H1 (cell line): ENCODE results near the gene MGARP. TPM values are rescaled to one million over a fixed set of nuclear protein-coding genes. Genes with fewer than 3 reads are reported as not detected.

ENCODE experiments used
- CTCF ChIA-PET: fragments of 300-600 bp; sonication (Branson Sonifier 250); formaldehyde crosslinking; loops from one replicate; lab custom pipeline; 2021; ENCODE audit not compliant: partially characterized antibody; lab: Charles Lee
- POLR2A ChIA-PET: fragments of 300-600 bp; sonication (Branson Sonifier 250); formaldehyde crosslinking; loops from one replicate; lab custom pipeline; 2021; ENCODE audit warnings: inconsistent platforms; ENCODE audit not compliant: partially characterized antibody; lab: Charles Lee
- DNase-seq, 2 experiments: peaks; one replicate each; pipeline versions ENCODE4 v3.0.0 to v3.0.0-alpha.2; 2010 to 2022; ENCODE audit warnings: low spot score in 2 of 2, low read depth in 1 of 2, mixed read lengths in 1 of 2
- FAIRE-seq: peaks from 2 replicates; lab custom pipeline; 2011; peaks lifted over from hg19 to GRCh38; lab: Jason Lieb, UNC
- H2AFZ ChIP-seq: 2 replicates; pipeline ENCODE4 v1.8.1; 2012; ENCODE audit warnings: low read length, inconsistent platforms
- H2AK5ac ChIP-seq: 2 replicates; pipeline ENCODE4 v1.6.1; 2013; ENCODE audit warnings: low read depth, low read length
- H2BK120ac ChIP-seq: replicated peaks from 2 replicates; pipeline ENCODE3; 2013; ENCODE audit warnings: low read depth, low read length, inconsistent platforms
- H2BK12ac ChIP-seq: 2 replicates; pipeline ENCODE4 v1.6.1; 2013; ENCODE audit warnings: low read depth, low read length
- H2BK15ac ChIP-seq: 2 replicates; pipeline ENCODE4 v1.6.1; 2013; ENCODE audit warnings: low read length
- H2BK20ac ChIP-seq: 2 replicates; pipeline ENCODE4 v1.6.1; 2013; ENCODE audit warnings: low read length
- H2BK5ac ChIP-seq: 2 replicates; pipeline ENCODE4 v1.6.1; 2013; ENCODE audit warnings: low read depth, low read length
- H3K14ac ChIP-seq: 2 replicates; pipeline ENCODE4 v1.6.1; 2013; ENCODE audit warnings: inconsistent platforms; ENCODE audit not compliant: insufficient read length
- H3K18ac ChIP-seq: 2 replicates; pipeline ENCODE4 v1.6.1; 2013; ENCODE audit warnings: low read length; ENCODE audit errors: extremely low read depth
- H3K23ac ChIP-seq: 2 replicates; pipeline ENCODE4 v1.6.1; 2013; ENCODE audit warnings: inconsistent platforms; ENCODE audit not compliant: insufficient read length
- H3K23me2 ChIP-seq: 2 replicates; pipeline ENCODE4 v1.6.1; 2013; ENCODE audit warnings: low read depth, low read length
- H3K27ac ChIP-seq: 2 replicates; pipeline ENCODE4 v1.6.1; 2011; ENCODE audit warnings: low read depth, low read length, inconsistent platforms
- H3K27me3 ChIP-seq, 4 experiments: replicated peaks in 1 of 4; 1 replicate in 1 of 4; 2 replicates in 3 of 4; pipeline versions ENCODE4 v1.6.1 to v1.8.1; 2011 to 2013; ENCODE audit warnings: low read length in 3 of 4, mild to moderate bottlenecking in 3 of 4, inconsistent platforms in 2 of 4, mixed read lengths in 2 of 4, moderate library complexity in 1 of 4; ENCODE audit not compliant: control insufficient read depth in 3 of 4, insufficient read depth in 3 of 4; ENCODE audit errors: extremely low read depth in 1 of 4
- H3K36me3 ChIP-seq, 4 experiments: 2 replicates each; pipeline versions ENCODE4 v1.6.1 to v1.8.1; 2011 to 2013; ENCODE audit warnings: mild to moderate bottlenecking in 4 of 4, low read length in 3 of 4, moderate library complexity in 2 of 4, control low read depth in 1 of 4, inconsistent platforms in 1 of 4; ENCODE audit not compliant: insufficient read depth in 4 of 4, control insufficient read depth in 2 of 4
- H3K4ac ChIP-seq: replicated peaks from 2 replicates; pipeline ENCODE3; 2013; ENCODE audit warnings: low read length, low read depth, mixed read lengths, inconsistent platforms; ENCODE audit not compliant: insufficient read length
- H3K4me1 ChIP-seq, 4 experiments: replicated peaks in 1 of 4; 1 replicate in 1 of 4; 2 replicates in 3 of 4; pipeline versions ENCODE4 v1.6.1 to v1.8.1; 2011 to 2013; ENCODE audit warnings: low read length in 3 of 4, inconsistent platforms in 2 of 4, mixed read lengths in 1 of 4; ENCODE audit not compliant: insufficient read depth in 4 of 4, control insufficient read depth in 3 of 4
- H3K4me2 ChIP-seq, 2 experiments: 2 replicates each; pipeline versions ENCODE4 v1.6.1 to v1.8.1; 2011 to 2013; ENCODE audit warnings: low read depth in 2 of 2, low read length in 2 of 2, control low read depth in 1 of 2, inconsistent platforms in 1 of 2, mild to moderate bottlenecking in 1 of 2; ENCODE audit not compliant: insufficient read depth in 1 of 2
- H3K4me3 ChIP-seq, 4 experiments: fragments of 200-600, 300-600 bp in 1 of 4; sonication (generic), shearing (Covaris generic), sonication (Bioruptor Twin) in 1 of 4; 2 replicates each; pipeline versions ENCODE4 v1.5.1 to v1.8.1; 2011 to 2016; ENCODE audit warnings: low read length in 4 of 4, low read depth in 3 of 4, control low read depth in 2 of 4, inconsistent platforms in 2 of 4, mild to moderate bottlenecking in 2 of 4, mixed read lengths in 1 of 4, moderate library complexity in 1 of 4; ENCODE audit not compliant: insufficient read depth in 2 of 4; ENCODE audit errors: extremely low read depth in 1 of 4
- H3K56ac ChIP-seq: replicated peaks from 2 replicates; pipeline ENCODE3; 2013; ENCODE audit warnings: low read depth, mild to moderate bottlenecking, mixed read lengths, low read length, inconsistent platforms; ENCODE audit not compliant: insufficient read length
- H3K79me1 ChIP-seq: 2 replicates; pipeline ENCODE4 v1.6.1; 2013; ENCODE audit warnings: low read depth, low read length, control low read depth
- H3K79me2 ChIP-seq, 2 experiments: 2 replicates each; pipeline versions ENCODE4 v1.6.1 to v1.8.1; 2012 to 2013; ENCODE audit warnings: low read length in 2 of 2, mild to moderate bottlenecking in 2 of 2, inconsistent platforms in 1 of 2; ENCODE audit not compliant: insufficient read depth in 2 of 2, control insufficient read depth in 1 of 2
- H3K9ac ChIP-seq, 4 experiments: replicated peaks in 1 of 4; 1 replicate in 1 of 4; 2 replicates in 3 of 4; pipeline versions ENCODE4 v1.6.1 to v1.8.1; 2011 to 2013; ENCODE audit warnings: low read depth in 3 of 4, low read length in 3 of 4, control low read depth in 2 of 4, mild to moderate bottlenecking in 2 of 4, moderate library complexity in 2 of 4, inconsistent platforms in 1 of 4; ENCODE audit errors: extremely low read depth in 1 of 4
- H3K9me3 ChIP-seq, 2 experiments: 2 replicates each; pipeline versions ENCODE4 v1.6.1 to v1.8.1; 2012 to 2013; ENCODE audit warnings: mild to moderate bottlenecking in 2 of 2, moderate library complexity in 2 of 2, control low read depth in 1 of 2, inconsistent platforms in 1 of 2, low read depth in 1 of 2, low read length in 1 of 2, mixed read lengths in 1 of 2; ENCODE audit not compliant: insufficient read depth in 2 of 2
- H4K20me1 ChIP-seq, 2 experiments: replicated peaks in 1 of 2; 2 replicates each; pipeline versions ENCODE3 to v1.8.1; 2011 to 2013; ENCODE audit warnings: inconsistent platforms in 2 of 2, low read length in 2 of 2, mild to moderate bottlenecking in 1 of 2; ENCODE audit not compliant: insufficient read depth in 2 of 2, control insufficient read depth in 1 of 2
- H4K5ac ChIP-seq: 2 replicates; pipeline ENCODE4 v1.6.1; 2013; ENCODE audit warnings: low read length, low read depth, mixed read lengths, inconsistent platforms; ENCODE audit not compliant: insufficient read length
- H4K8ac ChIP-seq: 2 replicates; pipeline ENCODE4 v1.8.0; 2013; ENCODE audit warnings: mild to moderate bottlenecking, moderate library complexity, low read length, inconsistent platforms; ENCODE audit not compliant: insufficient read depth; ENCODE audit errors: extremely low read depth
- H4K91ac ChIP-seq: replicated peaks from 2 replicates; pipeline ENCODE3; 2013; ENCODE audit warnings: low read length, mixed read lengths, inconsistent platforms; ENCODE audit not compliant: insufficient read length
- BACH1 ChIP-seq: IDR thresholded peaks from 2 replicates; pipeline ENCODE4 v1.6.1; 2012; ENCODE audit warnings: low read length, improper control_type of control experiment
- CBX5 ChIP-seq: fragments of 300-800, 300-1000 bp; sonication (generic); IDR thresholded peaks from 2 replicates; pipeline ENCODE4 v1.7.1; 2016; ENCODE audit warnings: antibody characterized with exemption, low read length, low read depth
- CHD1 ChIP-seq: IDR thresholded peaks from 2 replicates; pipeline ENCODE4 v1.6.1; 2012; ENCODE audit warnings: low read depth, low read length, improper control_type of control experiment
- CHD2 ChIP-seq: IDR thresholded peaks from 2 replicates; pipeline ENCODE4 v1.6.1; 2012; ENCODE audit warnings: low read length, improper control_type of control experiment
- POLR2A ChIP-seq, 2 experiments: IDR thresholded peaks; 1 replicate in 1 of 2; 2 replicates in 1 of 2; pipeline ENCODE4 v1.6.1; 2011; ENCODE audit warnings: low read depth in 2 of 2, low read length in 2 of 2, mild to moderate bottlenecking in 2 of 2; ENCODE audit errors: control extremely low read depth in 1 of 2
- POLR2AphosphoS5 ChIP-seq: IDR thresholded peaks from 2 replicates; pipeline ENCODE4 v1.6.1; 2011; ENCODE audit warnings: low read depth, low read length
- SAP30 ChIP-seq: fragments of 300-600 bp; sonication (generic); IDR thresholded peaks from 2 replicates; pipeline ENCODE4 v1.7.1; 2012; ENCODE audit warnings: low read length, moderate library complexity, mild to moderate bottlenecking, inconsistent platforms; ENCODE audit not compliant: insufficient read depth, insufficient replicate concordance
- SRF ChIP-seq: IDR thresholded peaks from 2 replicates; pipeline ENCODE4 v1.6.1; 2011; ENCODE audit warnings: mild to moderate bottlenecking, low read depth, low read length, moderate library complexity
- TAF1 ChIP-seq: IDR thresholded peaks from 2 replicates; pipeline ENCODE4 v1.6.1; 2011; ENCODE audit warnings: mild to moderate bottlenecking, low read depth, low read length
- WGBS, 2 experiments: shearing (Covaris generic) in 1 of 2; methylation state at CpG; one replicate each; pipeline versions ENCODE4 v1.1.6 to v1.1.7; 2013 to 2015; ENCODE audit warnings: low lambda C conversion rate in 2 of 2, mixed read lengths in 2 of 2, inconsistent platforms in 1 of 2, low coverage in 1 of 2, missing lambda C conversion rate in 1 of 2; ENCODE audit not compliant: insufficient replicate concordance in 2 of 2, insufficient coverage in 1 of 2, insufficient read length in 1 of 2; ENCODE audit errors: extremely low coverage in 1 of 2, missing lambda C conversion rate in 1 of 2; 5-methylcytosine and 5-hydroxymethylcytosine counted together
- polyA plus RNA-seq, 7 experiments: library from polyadenylated mRNA; depleted of rRNA in 3 of 7; stranded (reverse) in 5 of 7; unstranded in 2 of 7; fragments of >200 nt in 5 of 7; fragments of 200-250 nt in 2 of 7; gene quantifications; 1 replicate in 5 of 7; 2 replicates in 1 of 7; 4 replicates in 1 of 7; pipeline versions ENCODE4 v1.2.1 to v1.2.3, GENCODE V29; 2011 to 2013; ENCODE audit warnings: missing spikeins in 2 of 7, mixed read lengths in 2 of 7
- total RNA-seq: library from RNA; stranded (reverse); fragmentation: NEBNext Ultra II Directional; extraction: Animal tissue kit (Norgen Biotek cat#: 25700); gene quantifications from 2 replicates; pipeline ENCODE4 v1.2.1, GENCODE V29; 2021
- TF ChIP-seq, protein P1 (sequence below): IDR thresholded peaks from 2 replicates; pipeline ENCODE4 v1.6.1; 2011; ENCODE audit warnings: low read length, improper control_type of control experiment

MGARP gene
- total and polyA plus RNA-seq, 2 of the 8 experiments (the other 6 are each of a cell fraction or from before 2014, with no cell fraction given): 2.8 to 4.5 TPM

DNA sequence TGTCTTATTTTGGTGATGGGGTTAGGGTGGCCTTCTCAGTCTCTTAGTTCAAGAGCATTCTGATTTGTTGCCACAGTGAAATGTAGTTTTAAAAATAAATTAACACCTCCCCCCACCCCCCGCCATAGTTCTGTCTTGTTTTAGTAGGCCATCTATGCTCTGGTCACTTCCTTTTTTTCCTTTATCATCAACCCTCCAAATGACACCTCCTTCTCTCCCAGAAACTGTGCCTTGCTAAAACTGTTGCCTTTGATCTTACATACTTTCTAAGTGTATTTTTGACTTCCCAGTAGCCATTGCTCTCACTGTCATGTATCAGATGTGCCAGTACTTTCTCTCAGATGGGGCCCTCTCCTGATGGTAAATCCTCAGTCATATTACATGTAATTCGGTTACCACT is 36.7 kb upstream of the MGARP start:
- Histone ChIP-seq H3K36me3 (no peaks in the 10 kb centered on the region; a peak in 1 of 8 replicates), H2BK120ac (no peak overlapping the region), H4K20me1 (peaks cover 9 to 19% of the 10 kb centered on the region in 2 experiments), H3K18ac (no peak overlapping the region), H3K23ac (no peak overlapping the region), H2AK5ac (no peak overlapping the region), H3K9me3 (no peaks in the 10 kb centered on the region), H2BK15ac (no peak overlapping the region), H3K23me2 (no peaks in the 10 kb centered on the region), H3K4me3 (no peak overlapping the region), H3K9ac (no peak overlapping the region), H3K27me3 (no peaks in the 10 kb centered on the region), H2AFZ (no peak overlapping the region), H2BK5ac (0 out of 2 replicates have a peak overlapping the region, but pooled peaks have one; percentile 35), H3K14ac (no peak overlapping the region), H3K27ac (no peak overlapping the region), H4K8ac (no peak overlapping the region), H2BK20ac (no peak overlapping the region), H3K4me2 (no peak overlapping the region), H4K5ac (no peak overlapping the region), H4K91ac (no peak overlapping the region), H3K79me1 (no peaks in the 10 kb centered on the region; the same call in 1 of the 2 replicates), H3K4me1 (peaks cover 5 to 10% (median 5%) of the 10 kb centered on the region in 4 experiments), H3K56ac (no peak overlapping the region), H3K79me2 (peaks cover 56 to 100% of the 10 kb centered on the region in 2 experiments), H2BK12ac (no peak overlapping the region), H3K4ac (no peak overlapping the region)
- CTCF ChIA-PET: no interaction called here
- POLR2A ChIA-PET: interaction anchor here (0.9 kb wide), 1 partner anchor 16 kb away, joined by 7 read pairs; the partner anchor contains the start of gene NAA15
- no peak for DNase-seq
- TF ChIP-seq POLR2A (IDR thresholded peaks at IDR 0.05; ENCODE audit: control extremely low read depth in 1 of 2, low read depth in 2 of 2, low read length in 2 of 2): no peak
- no peak for TF ChIP-seq CBX5
- no peak for TF ChIP-seq POLR2AphosphoS5
- no peak for TF ChIP-seq TAF1
- TF ChIP-seq, protein P1, sequence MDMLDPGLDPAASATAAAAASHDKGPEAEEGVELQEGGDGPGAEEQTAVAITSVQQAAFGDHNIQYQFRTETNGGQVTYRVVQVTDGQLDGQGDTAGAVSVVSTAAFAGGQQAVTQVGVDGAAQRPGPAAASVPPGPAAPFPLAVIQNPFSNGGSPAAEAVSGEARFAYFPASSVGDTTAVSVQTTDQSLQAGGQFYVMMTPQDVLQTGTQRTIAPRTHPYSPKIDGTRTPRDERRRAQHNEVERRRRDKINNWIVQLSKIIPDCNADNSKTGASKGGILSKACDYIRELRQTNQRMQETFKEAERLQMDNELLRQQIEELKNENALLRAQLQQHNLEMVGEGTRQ: no peak
- no peak for TF ChIP-seq BACH1
- TF ChIP-seq CHD1: no peak
- TF ChIP-seq SRF: no peak
- no peak for TF ChIP-seq CHD2
- TF ChIP-seq SAP30: no peak
- FAIRE-seq: no peak
- 98% methylated on average over 2 of the region's 2 CpGs; no CpG with 5 or more reads in 1 of the 2 experiments for WGBS, 2 experiments
